Neural progenitor cell (in vitro differentiated cells): ENCODE results near the gene HBG2. TPM values are rescaled to one million over a fixed set of nuclear protein-coding genes. Genes with fewer than 3 reads are reported as not detected.

Experiments
- DNase-seq: peaks from one replicate; pipeline ENCODE4 v3.0.0-alpha.2; 2016; ENCODE audit warnings: low spot score
- H2AFZ ChIP-seq: fragments of 200-600 bp; sonication (generic); replicated peaks from 2 replicates; pipeline ENCODE4 v1.6.1; 2016; ENCODE audit warnings: antibody characterized with exemption
- H3F3A ChIP-seq: fragments of 200-600 bp; sonication (generic); 2 replicates; pipeline ENCODE4 v1.6.1; 2016; ENCODE audit warnings: antibody characterized with exemption, low read depth
- H3K27ac ChIP-seq: fragments of 200-600 bp; sonication (generic); 2 replicates; pipeline ENCODE4 v1.5.1; 2016; ENCODE audit warnings: mild to moderate bottlenecking
- H3K27me3 ChIP-seq: fragments of 200-600 bp; sonication (generic); 2 replicates; pipeline ENCODE4 v1.6.1; 2016; ENCODE audit warnings: mild to moderate bottlenecking, moderate library complexity
- H3K36me3 ChIP-seq: fragments of 200-600 bp; sonication (generic); 2 replicates; pipeline ENCODE4 v1.5.1; 2016
- H3K4me1 ChIP-seq: fragments of 200-600 bp; sonication (generic); 2 replicates; pipeline ENCODE4 v1.6.1; 2016; ENCODE audit warnings: mixed run types
- H3K4me2 ChIP-seq: fragments of 200-600 bp; sonication (generic); 2 replicates; pipeline ENCODE4 v1.6.1; 2016
- H3K4me3 ChIP-seq: fragments of 200-600 bp; sonication (generic); 2 replicates; pipeline ENCODE4 v1.5.1; 2016
- H3K79me2 ChIP-seq: fragments of 200-600 bp; sonication (generic); 2 replicates; pipeline ENCODE4 v1.6.1; 2016; ENCODE audit warnings: low read depth
- H3K9ac ChIP-seq: fragments of 200-600 bp; sonication (generic); 2 replicates; pipeline ENCODE4 v1.6.1; 2016
- H3K9me3 ChIP-seq: fragments of 200-600 bp; sonication (generic); 2 replicates; pipeline ENCODE4 v1.5.1; 2016; ENCODE audit warnings: low read depth
- H4K20me1 ChIP-seq: fragments of 200-600 bp; sonication (generic); 2 replicates; pipeline ENCODE4 v1.6.1; 2016; ENCODE audit warnings: low read depth
- H3K27ac Mint-ChIP-seq: 3 replicates; pipeline ENCODE4 v1.8.0; 2021; ENCODE audit warnings: mixed read lengths
- H3K27me3 Mint-ChIP-seq: 2 replicates; pipeline ENCODE4 v1.8.0; 2022; ENCODE audit warnings: low read depth, mild to moderate bottlenecking, inconsistent platforms, moderate library complexity, mixed read lengths; ENCODE audit not compliant: insufficient read depth
- H3K36me3 Mint-ChIP-seq: 3 replicates; pipeline ENCODE4 v1.8.0; 2021; ENCODE audit warnings: mixed read lengths
- H3K4me1 Mint-ChIP-seq: 3 replicates; pipeline ENCODE4 v1.8.0; 2021; ENCODE audit warnings: mixed read lengths
- H3K4me3 Mint-ChIP-seq: 3 replicates; pipeline ENCODE4 v1.8.0; 2021; ENCODE audit warnings: mild to moderate bottlenecking, moderate library complexity, mixed read lengths
- H3K9me3 Mint-ChIP-seq: 3 replicates; pipeline ENCODE4 v1.8.0; 2020; ENCODE audit warnings: mixed read lengths
- EZH2 ChIP-seq: fragments of 200-600 bp; sonication (generic); IDR thresholded peaks from 2 replicates; pipeline ENCODE4 v1.6.1; 2017; ENCODE audit warnings: antibody characterized with exemption, mild to moderate bottlenecking, moderate library complexity
- EZH2phosphoT487 ChIP-seq: fragments of 200-600 bp; sonication (generic); IDR thresholded peaks from 2 replicates; pipeline ENCODE4 v1.6.1; 2017; ENCODE audit warnings: antibody characterized with exemption
- total RNA-seq: library from RNA; depleted of rRNA; stranded (reverse); fragments of >200 nt; gene quantifications from 2 replicates; pipeline ENCODE4 v1.2.3, GENCODE V29; 2015; ENCODE audit warnings: low replicate concordance
- TF ChIP-seq, protein P1 (sequence below): fragments of 200-600 bp; sonication (generic); IDR thresholded peaks from 2 replicates; pipeline ENCODE4 v1.5.1; 2017; ENCODE audit warnings: antibody characterized with exemption, mild to moderate bottlenecking

Gene HBG2
- total RNA-seq, 1 donor from 2014 or later, result not detected

DNA sequence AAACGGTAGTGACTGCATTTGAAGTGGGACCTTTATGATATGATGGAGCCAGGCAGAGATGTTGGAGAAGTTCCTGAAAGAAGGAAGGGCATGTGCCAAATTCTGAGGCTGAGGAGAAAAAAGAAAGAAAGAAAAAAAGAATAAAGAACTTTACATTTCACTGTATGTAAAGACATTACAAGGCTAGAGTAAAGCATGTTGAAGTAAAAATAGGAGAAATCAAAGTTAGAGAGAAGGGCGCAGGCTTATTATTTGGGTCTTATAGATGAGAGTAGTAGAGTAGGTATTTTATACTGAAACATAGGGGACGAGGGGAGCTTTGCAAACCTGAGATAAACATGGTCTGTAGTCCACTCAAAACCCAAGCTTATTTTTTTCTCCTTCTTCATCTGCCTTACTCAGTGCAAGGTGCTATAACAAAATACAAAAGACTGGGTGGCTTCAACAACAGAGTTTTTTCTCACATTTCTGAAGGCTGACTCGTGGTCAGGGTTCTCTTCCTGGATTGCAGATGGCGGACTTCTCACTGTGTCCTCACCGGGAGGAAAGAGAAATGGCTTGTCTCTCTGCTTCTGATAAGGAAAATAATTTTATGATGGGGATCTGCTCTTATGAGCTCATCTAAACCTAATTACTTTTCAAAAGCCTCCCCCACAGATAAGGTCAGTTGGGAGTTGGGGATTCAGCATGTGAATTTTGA is 7.7 kb downstream of the HBG2 start:
- Histone ChIP-seq H3K79me2 (no peaks in the 10 kb centered on the region), H3K4me3 (no peak overlapping the region), H3K9me3 (no peaks in the 10 kb centered on the region), H3K4me1 (no peaks in the 10 kb centered on the region), H3K36me3 (no peaks in the 10 kb centered on the region), H3K4me2 (no peak overlapping the region), H3K27ac (no peak overlapping the region), H4K20me1 (no peaks in the 10 kb centered on the region), H3K9ac (no peak overlapping the region), H3K27me3 (no peaks in the 10 kb centered on the region), H2AFZ (no peak overlapping the region), H3F3A (no peaks in the 10 kb centered on the region)
- H3K4me1 Mint-ChIP-seq, result peaks cover 6% of the 10 kb centered on the region
- no peaks in the 10 kb centered on the region for H3K36me3 Mint-ChIP-seq
- TF ChIP-seq, protein P1, sequence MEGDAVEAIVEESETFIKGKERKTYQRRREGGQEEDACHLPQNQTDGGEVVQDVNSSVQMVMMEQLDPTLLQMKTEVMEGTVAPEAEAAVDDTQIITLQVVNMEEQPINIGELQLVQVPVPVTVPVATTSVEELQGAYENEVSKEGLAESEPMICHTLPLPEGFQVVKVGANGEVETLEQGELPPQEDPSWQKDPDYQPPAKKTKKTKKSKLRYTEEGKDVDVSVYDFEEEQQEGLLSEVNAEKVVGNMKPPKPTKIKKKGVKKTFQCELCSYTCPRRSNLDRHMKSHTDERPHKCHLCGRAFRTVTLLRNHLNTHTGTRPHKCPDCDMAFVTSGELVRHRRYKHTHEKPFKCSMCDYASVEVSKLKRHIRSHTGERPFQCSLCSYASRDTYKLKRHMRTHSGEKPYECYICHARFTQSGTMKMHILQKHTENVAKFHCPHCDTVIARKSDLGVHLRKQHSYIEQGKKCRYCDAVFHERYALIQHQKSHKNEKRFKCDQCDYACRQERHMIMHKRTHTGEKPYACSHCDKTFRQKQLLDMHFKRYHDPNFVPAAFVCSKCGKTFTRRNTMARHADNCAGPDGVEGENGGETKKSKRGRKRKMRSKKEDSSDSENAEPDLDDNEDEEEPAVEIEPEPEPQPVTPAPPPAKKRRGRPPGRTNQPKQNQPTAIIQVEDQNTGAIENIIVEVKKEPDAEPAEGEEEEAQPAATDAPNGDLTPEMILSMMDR, result no peak
- TF ChIP-seq EZH2 (no peak), EZH2phosphoT487 (no peak)
- H3K27ac Mint-ChIP-seq, result no peak overlapping the region
- H3K4me3 Mint-ChIP-seq, result no peak overlapping the region
- no peaks in the 10 kb centered on the region for H3K9me3 Mint-ChIP-seq
- no peaks in the 10 kb centered on the region for H3K27me3 Mint-ChIP-seq
- no peak for DNase-seq

DNA sequence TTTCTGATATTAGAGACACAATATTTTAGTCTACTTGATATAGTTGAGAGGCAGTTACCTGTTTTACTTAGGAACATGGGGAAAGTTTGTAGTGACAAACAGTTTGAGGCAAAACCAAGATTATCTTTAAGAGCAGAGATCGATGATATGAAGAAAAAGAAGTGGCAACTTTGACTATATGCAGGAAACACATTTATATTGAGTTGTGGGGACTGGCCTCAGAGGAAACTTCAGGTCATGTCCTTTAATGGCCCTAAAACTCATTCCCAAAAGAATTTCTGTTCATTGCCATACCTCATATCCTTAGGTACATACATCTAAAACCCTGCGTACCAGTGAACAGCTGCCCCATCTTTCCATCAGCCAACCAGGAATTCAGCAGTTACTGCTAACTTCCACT is 9.4 kb downstream of the HBG2 start:
- Histone ChIP-seq H3K9ac (no peak overlapping the region), H4K20me1 (no peaks in the 10 kb centered on the region), H3K4me1 (no peaks in the 10 kb centered on the region), H2AFZ (no peak overlapping the region), H3K36me3 (no peaks in the 10 kb centered on the region), H3K79me2 (no peaks in the 10 kb centered on the region), H3K4me2 (no peak overlapping the region), H3K27me3 (no peaks in the 10 kb centered on the region), H3F3A (no peaks in the 10 kb centered on the region), H3K27ac (no peak overlapping the region), H3K4me3 (no peak overlapping the region), H3K9me3 (no peaks in the 10 kb centered on the region)
- peaks cover 6% of the 10 kb centered on the region for H3K4me1 Mint-ChIP-seq
- H3K27ac Mint-ChIP-seq, result no peak overlapping the region
- no peaks in the 10 kb centered on the region for H3K36me3 Mint-ChIP-seq
- TF ChIP-seq EZH2phosphoT487, result no peak
- no peak for TF ChIP-seq EZH2
- TF ChIP-seq, protein P1, result no peak
- H3K4me3 Mint-ChIP-seq, result no peak overlapping the region
- H3K9me3 Mint-ChIP-seq, result no peaks in the 10 kb centered on the region
- no peaks in the 10 kb centered on the region for H3K27me3 Mint-ChIP-seq
- no peak for DNase-seq

DNA sequence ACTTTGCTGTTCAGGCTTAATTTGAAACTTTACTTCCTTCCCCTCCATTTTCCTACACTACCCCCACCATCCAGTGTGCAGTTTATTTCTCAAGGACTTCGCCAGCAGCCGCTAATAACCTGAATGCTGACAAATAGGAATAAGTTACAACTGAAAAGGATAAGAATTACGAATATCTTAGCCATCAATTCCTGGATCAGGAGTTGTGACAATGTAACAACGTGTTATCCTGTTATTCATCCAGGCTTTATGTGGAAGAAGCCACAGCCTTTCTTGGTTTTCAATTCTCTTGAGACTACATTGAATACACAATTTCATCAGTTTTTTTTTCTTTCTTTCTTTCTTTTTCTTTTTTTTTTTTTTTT is 10.8 kb downstream of the HBG2 start:
- Histone ChIP-seq H3K27me3 (no peaks in the 10 kb centered on the region), H3K27ac (no peak overlapping the region), H4K20me1 (no peaks in the 10 kb centered on the region), H3F3A (no peaks in the 10 kb centered on the region), H3K79me2 (no peaks in the 10 kb centered on the region), H3K9ac (no peak overlapping the region), H3K4me3 (no peak overlapping the region), H3K4me1 (no peaks in the 10 kb centered on the region), H3K9me3 (no peaks in the 10 kb centered on the region), H3K36me3 (no peaks in the 10 kb centered on the region), H3K4me2 (no peak overlapping the region), H2AFZ (no peak overlapping the region)
- no peak overlapping the region for H3K4me3 Mint-ChIP-seq
- TF ChIP-seq EZH2 (no peak), EZH2phosphoT487 (no peak)
- TF ChIP-seq, protein P1, result no peak
- no peak for DNase-seq
- H3K4me1 Mint-ChIP-seq, result peaks cover 6% of the 10 kb centered on the region
- H3K9me3 Mint-ChIP-seq, result no peaks in the 10 kb centered on the region
- H3K27me3 Mint-ChIP-seq, result no peaks in the 10 kb centered on the region
- H3K36me3 Mint-ChIP-seq, result no peaks in the 10 kb centered on the region
- no peak overlapping the region for H3K27ac Mint-ChIP-seq
